Measurements from ENCODE around the gene SPACDR. TPM values are rescaled to one million over a fixed set of nuclear protein-coding genes. Genes with fewer than 3 reads are reported as not detected.

The SPACDR gene
- polyA plus RNA-seq, 3 donors: 0.99 to 2.0 (median 1.4) TPM

- peak; percentile 98 to 100 (median 100) for DNase-seq (ENCODE audit: extremely low read depth in 1 of 11, low read depth in 9 of 11, low spot score in 4 of 11)
These were observed 35.0 kb downstream of the SPACDR start for GRCh38 chr7:100428967-100429636.

DNA sequence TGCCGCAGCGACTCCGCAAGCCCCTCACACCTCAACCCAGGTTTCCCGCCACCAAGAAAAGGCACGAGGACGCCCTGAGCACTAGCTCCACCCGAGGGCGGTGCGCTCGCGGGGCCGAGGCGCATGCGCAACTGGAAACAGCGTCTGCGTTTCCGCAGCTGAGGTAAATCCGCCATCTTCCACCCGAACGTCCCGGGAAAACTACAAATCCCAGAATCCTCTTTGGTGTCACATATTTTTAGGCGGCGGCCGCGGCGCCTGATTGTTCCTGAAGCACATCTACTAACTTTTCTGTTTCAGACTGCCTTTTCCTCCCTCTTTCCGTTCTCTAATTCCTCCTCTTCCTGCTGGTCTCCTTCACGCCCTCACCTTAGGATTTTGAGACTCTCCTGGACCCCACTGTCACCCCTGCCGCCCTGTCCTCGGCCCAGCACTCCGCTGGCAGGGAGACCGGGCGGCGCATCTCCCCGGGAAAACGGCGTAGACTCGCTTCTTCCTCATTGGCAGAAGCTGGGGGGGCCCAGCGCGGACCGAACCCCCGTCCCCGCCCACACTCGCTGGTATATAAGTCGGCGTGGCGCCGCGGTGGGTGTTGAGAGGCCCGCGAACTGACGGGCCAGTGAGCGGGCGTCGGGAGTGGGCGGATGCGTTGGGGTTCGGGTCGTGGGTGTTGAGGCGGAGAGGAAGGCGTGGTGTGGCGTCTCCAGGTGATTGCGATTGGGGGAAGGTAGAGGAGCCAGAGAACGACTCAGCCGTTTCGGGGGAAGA lies 35.7 kb downstream of the SPACDR start, which contains the start of gene ZCWPW1:
TSS of gene ZCWPW1 (minus strand) at position 505 of the 768 bp plus-strand sequence. CDS start 8,054 bp downstream, outside the sequence.
- DNase-seq (ENCODE audit: extremely low read depth in 1 of 11, low read depth in 9 of 11, low spot score in 4 of 11): peak; percentile 91 to 97 (median 95)

GRCh38 chr7:100427762-100428198 lies 36.3 kb downstream of the SPACDR start:
- DNase-seq (ENCODE audit: extremely low read depth in 1 of 11, low read depth in 9 of 11, low spot score in 4 of 11): no peak

DNA sequence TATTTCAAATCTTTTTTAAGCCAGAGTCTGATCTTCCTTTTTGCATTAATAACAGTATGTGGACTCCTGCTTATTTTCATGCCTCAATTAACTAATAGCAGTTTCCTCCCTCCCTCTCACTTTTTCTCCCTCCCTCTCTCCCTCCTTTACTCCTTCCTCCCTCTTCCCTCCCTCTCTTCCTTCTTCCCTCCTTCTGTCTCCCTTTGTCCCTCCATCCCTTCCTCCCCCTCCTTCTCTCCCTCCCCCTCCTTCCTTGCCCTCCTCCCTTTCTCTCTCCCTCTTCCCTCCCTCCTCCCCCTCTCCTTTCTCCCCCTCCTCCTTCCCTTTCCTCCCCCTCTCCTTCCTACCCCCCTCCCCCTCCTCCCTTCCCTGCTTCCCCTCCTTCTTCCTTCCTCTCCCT lies 37.5 kb downstream of the SPACDR start:
- DNase-seq (ENCODE audit: extremely low read depth in 1 of 11, low read depth in 9 of 11, low spot score in 4 of 11): no peak

GRCh38 chr7:100425347-100425746 lies 38.7 kb downstream of the SPACDR start:
- DNase-seq (ENCODE audit: extremely low read depth in 1 of 11, low read depth in 9 of 11, low spot score in 4 of 11): no peak

- DNase-seq (ENCODE audit: extremely low read depth in 1 of 11, low read depth in 9 of 11, low spot score in 4 of 11): no peak
These were observed 40.7 kb downstream of the SPACDR start for GRCh38 chr7:100423315-100423714.

- no peak for DNase-seq (ENCODE audit: extremely low read depth in 1 of 11, low read depth in 9 of 11, low spot score in 4 of 11)
These were observed 44.3 kb downstream of the SPACDR start for GRCh38 chr7:100419660-100420226.

GRCh38 chr7:100418930-100419659 lies 45.0 kb downstream of the SPACDR start:
- DNase-seq (ENCODE audit: extremely low read depth in 1 of 11, low read depth in 9 of 11, low spot score in 4 of 11): no peak

- DNase-seq (ENCODE audit: extremely low read depth in 1 of 11, low read depth in 9 of 11, low spot score in 4 of 11): no peak
These were observed 48.6 kb downstream of the SPACDR start for GRCh38 chr7:100415448-100415847.

DNA sequence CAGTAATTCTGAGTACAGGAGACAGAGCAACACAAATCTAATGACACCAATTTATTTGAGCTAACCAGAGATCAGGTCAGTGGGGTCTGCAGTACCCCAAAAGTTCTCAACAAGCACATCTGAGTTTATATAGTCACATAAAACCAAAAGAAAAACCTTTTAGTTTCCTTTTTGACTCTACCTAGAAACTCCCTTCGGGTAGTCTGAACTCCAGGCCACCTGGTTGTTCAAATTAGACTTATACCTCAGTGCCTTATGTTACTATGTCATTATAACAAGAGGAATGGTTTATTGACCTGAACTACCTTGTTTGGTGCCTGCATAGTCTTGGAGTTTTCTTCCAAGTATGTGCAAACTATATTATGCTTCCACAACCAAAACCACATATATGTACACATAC lies 50.2 kb downstream of the SPACDR start:
- DNase-seq (ENCODE audit: extremely low read depth in 1 of 11, low read depth in 9 of 11, low spot score in 4 of 11): no peak

DNA sequence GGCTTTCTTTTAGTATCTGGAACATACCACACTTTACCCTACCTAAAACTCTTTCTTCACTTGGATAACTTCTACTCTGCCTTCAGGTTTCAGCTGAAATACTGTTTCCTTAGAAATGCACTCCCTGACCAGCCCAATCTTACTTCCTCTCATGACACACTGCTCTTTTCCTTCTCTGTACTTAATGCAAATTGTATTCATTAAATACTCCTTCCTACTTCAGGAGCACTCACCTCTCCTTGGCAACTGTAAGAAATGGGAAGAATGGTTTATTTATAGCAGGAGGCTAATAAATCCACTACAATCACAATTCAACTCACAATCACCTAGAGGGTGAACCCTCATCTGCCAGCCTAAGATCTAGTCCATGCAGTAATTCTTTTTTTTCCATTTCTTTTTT lies 50.7 kb downstream of the SPACDR start:
- no peak for DNase-seq (ENCODE audit: extremely low read depth in 1 of 11, low read depth in 9 of 11, low spot score in 4 of 11)

GRCh38 chr7:100411101-100411500 lies 53.0 kb downstream of the SPACDR start:
- DNase-seq (ENCODE audit: extremely low read depth in 1 of 11, low read depth in 9 of 11, low spot score in 4 of 11): no peak

GRCh38 chr7:100407285-100408180 lies 56.5 kb downstream of the SPACDR start:
- DNase-seq (ENCODE audit: extremely low read depth in 1 of 11, low read depth in 9 of 11, low spot score in 4 of 11): peak in 6 of 11 donors; percentile 39 to 63 (median 44)

GRCh38 chr7:100406767-100407166 lies 57.3 kb downstream of the SPACDR start:
- DNase-seq (ENCODE audit: extremely low read depth in 1 of 11, low read depth in 9 of 11, low spot score in 4 of 11): no peak

Other genes with a start within 250 kb of the SPACDR start
- gene PVRIG, start 244.3 kb downstream of the SPACDR start, polyA plus RNA-seq (ENCODE audit: insufficient read length in 3 of 3): 1 to 10 TPM; 2.2 to 6.6 (median 5.2) TPM
- gene SPDYE3, start 156.6 kb downstream of the SPACDR start, polyA plus RNA-seq (ENCODE audit: insufficient read length in 3 of 3): 1 to 10 TPM; 6.8 to 9.0 (median 8.0) TPM
- gene PILRB, start 106.1 kb downstream of the SPACDR start, polyA plus RNA-seq (ENCODE audit: insufficient read length in 3 of 3): 10 to 100 TPM; 36.0 to 58.2 (median 37.6) TPM
- 1 to 10 TPM; 4.7 to 8.0 (median 6.6) TPM for gene PILRA, start 90.8 kb downstream of the SPACDR start, polyA plus RNA-seq (ENCODE audit: insufficient read length in 3 of 3)
- gene ZCWPW1, start 35.6 kb downstream of the SPACDR start, polyA plus RNA-seq (ENCODE audit: insufficient read length in 3 of 3): 1 to 10 TPM; 4.7 to 7.5 (median 5.9) TPM
- 10 to 100 TPM; 50.6 to 65.3 (median 54.1) TPM for gene MEPCE, start 34.4 kb downstream of the SPACDR start, polyA plus RNA-seq (ENCODE audit: insufficient read length in 3 of 3)
- gene PPP1R35, start 27.8 kb downstream of the SPACDR start, polyA plus RNA-seq (ENCODE audit: insufficient read length in 3 of 3): 10 to 100 TPM; 14.8 to 20.9 (median 19.5) TPM
- gene TSC22D4, start 15.0 kb upstream of the SPACDR start, polyA plus RNA-seq (ENCODE audit: insufficient read length in 3 of 3): 10 to 100 TPM; 30.9 to 52.8 (median 49.4) TPM
- gene NYAP1, start 19.7 kb upstream of the SPACDR start, polyA plus RNA-seq (ENCODE audit: insufficient read length in 3 of 3): 1 to 10 TPM; 1.6 to 2.9 (median 2.4) TPM
- 10 to 100 TPM in 2 of 3 donors, 1 to 10 TPM in 1; 9.2 to 13.6 (median 13.1) TPM for gene AGFG2, start 74.9 kb upstream of the SPACDR start, polyA plus RNA-seq (ENCODE audit: insufficient read length in 3 of 3)
- 1 to 10 TPM; 4.6 to 9.9 (median 7.5) TPM for gene SAP25, start 109.6 kb upstream of the SPACDR start, polyA plus RNA-seq (ENCODE audit: insufficient read length in 3 of 3)
- 10 to 100 TPM; 28.7 to 56.4 (median 46.5) TPM for gene LRCH4, start 121.9 kb upstream of the SPACDR start, polyA plus RNA-seq (ENCODE audit: insufficient read length in 3 of 3)
- gene FBXO24, start 122.1 kb upstream of the SPACDR start, polyA plus RNA-seq (ENCODE audit: insufficient read length in 3 of 3): 1 to 10 TPM; 1.7 to 2.5 (median 1.7) TPM
- gene PCOLCE, start 138.1 kb upstream of the SPACDR start, polyA plus RNA-seq (ENCODE audit: insufficient read length in 3 of 3): 100 to 1,000 TPM in 2 of 3 donors, 10 to 100 TPM in 1; 92.2 to 146 (median 141) TPM
- gene MOSPD3, start 148.3 kb upstream of the SPACDR start, polyA plus RNA-seq (ENCODE audit: insufficient read length in 3 of 3): 10 to 100 TPM; 20.6 to 31.9 (median 28.8) TPM
- 1 to 10 TPM in 1 of 3 donors, under 1 TPM in 2; 0.95 to 1.1 (median 0.98) TPM for gene TFR2, start 177.3 kb upstream of the SPACDR start, polyA plus RNA-seq (ENCODE audit: insufficient read length in 3 of 3)
- gene ACTL6B, start 192.2 kb upstream of the SPACDR start, polyA plus RNA-seq (ENCODE audit: insufficient read length in 3 of 3): not detected
- gene GNB2, start 209.5 kb upstream of the SPACDR start, polyA plus RNA-seq (ENCODE audit: insufficient read length in 3 of 3): 100 to 1,000 TPM; 173 to 224 (median 197) TPM
- gene GIGYF1, start 230.0 kb upstream of the SPACDR start, polyA plus RNA-seq (ENCODE audit: insufficient read length in 3 of 3): 10 to 100 TPM; 34.0 to 66.0 (median 46.5) TPM
- gene POP7, start 241.9 kb upstream of the SPACDR start, polyA plus RNA-seq (ENCODE audit: insufficient read length in 3 of 3): 10 to 100 TPM; 20.7 to 30.8 (median 23.7) TPM